B cell (primary cell): ENCODE data around the gene SNX17. TPM values are rescaled to one million over a fixed set of nuclear protein-coding genes. Genes with fewer than 3 reads are reported as not detected.

ENCODE experiments used
- ATAC-seq: fragments of 200-7000 bp; cut with Tn5 transposase; one replicate; pipeline ENCODE4 v1.10.0; 2021; ENCODE audit warnings: low read depth, mild to moderate bottlenecking, moderate number of reproducible peaks, moderate library complexity
- CTCF ChIA-PET: fragments of 350-600 bp; sonication (Branson Sonifier 250); formaldehyde crosslinking; loops from one replicate; lab custom pipeline; 2021; ENCODE audit warnings: antibody characterized with exemption, inconsistent platforms; lab: Charles Lee
- POLR2A ChIA-PET: fragments of 350-600 bp; sonication (Branson Sonifier 250); formaldehyde crosslinking; loops from one replicate; lab custom pipeline; 2021; ENCODE audit warnings: antibody characterized with exemption; lab: Charles Lee
- DNase-seq: peaks from one replicate; pipeline ENCODE4 v3.0.0; 2013
- H2AFZ ChIP-seq: 2 replicates; pipeline ENCODE4 v1.6.1; 2012; ENCODE audit warnings: mild to moderate bottlenecking, low read depth, low read length; ENCODE audit not compliant: insufficient read depth, poor library complexity, severe bottlenecking
- H3K27ac ChIP-seq, 2 donors: 1 replicate in 1 of 2; 2 replicates in 1 of 2; pipeline ENCODE4 v1.5.1; 2012 to 2013; ENCODE audit warnings: low read length in 2 of 2, mild to moderate bottlenecking in 2 of 2, moderate library complexity in 1 of 2
- H3K27me3 ChIP-seq, 4 experiments: fragments of 200-600 bp in 1 of 4; sonication (generic) in 1 of 4; replicated peaks in 1 of 4; 1 replicate in 2 of 4; 2 replicates in 2 of 4; pipeline versions ENCODE4 v1.6.1 to v1.7.0; 2013 to 2016; ENCODE audit warnings: low read length in 3 of 4, mild to moderate bottlenecking in 2 of 4, mixed read lengths in 1 of 4, moderate library complexity in 1 of 4; ENCODE audit not compliant: insufficient read depth in 4 of 4, control insufficient read depth in 3 of 4; ENCODE audit errors: control extremely low read depth in 1 of 4
- H3K36me3 ChIP-seq, 2 experiments: replicated peaks in 1 of 2; 1 replicate in 1 of 2; 2 replicates in 1 of 2; pipeline versions ENCODE4 v1.6.1 to v1.7.1; 2013; ENCODE audit warnings: low read length in 1 of 2; ENCODE audit not compliant: insufficient read depth in 2 of 2, control insufficient read depth in 1 of 2; ENCODE audit errors: control extremely low read depth in 1 of 2, extremely low read depth in 1 of 2
- H3K4me1 ChIP-seq, 2 donors: fragments of 200-600 bp in 1 of 2; sonication (generic) in 1 of 2; 1 replicate in 1 of 2; 2 replicates in 1 of 2; pipeline versions ENCODE4 v1.5.1 to v1.6.1; 2013 to 2017; ENCODE audit warnings: low read length in 2 of 2; ENCODE audit not compliant: control insufficient read depth in 2 of 2, insufficient read depth in 2 of 2
- H3K4me2 ChIP-seq: replicated peaks from 2 replicates; pipeline ENCODE3; 2012; ENCODE audit warnings: mild to moderate bottlenecking, low read depth, low read length; ENCODE audit not compliant: poor library complexity, severe bottlenecking
- H3K4me3 ChIP-seq, 5 experiments: fragments of 200-600 bp in 1 of 5; sonication (generic) in 1 of 5; 1 replicate in 3 of 5; 2 replicates in 2 of 5; pipeline versions ENCODE4 v1.5.1 to v1.7.0; 2011 to 2016; ENCODE audit warnings: low read length in 4 of 5, mild to moderate bottlenecking in 4 of 5, low read depth in 2 of 5, control low read depth in 1 of 5, moderate library complexity in 1 of 5; ENCODE audit not compliant: insufficient read depth in 1 of 5; ENCODE audit errors: control extremely low read depth in 1 of 5, extremely low read depth in 1 of 5
- H3K79me2 ChIP-seq: fragments of 200-600 bp; sonication (generic); one replicate; pipeline ENCODE4 v1.6.0; 2016; ENCODE audit warnings: low read length; ENCODE audit not compliant: control insufficient read depth, insufficient read depth
- H3K9ac ChIP-seq: fragments of 200-600 bp; sonication (generic); 2 replicates; pipeline ENCODE4 v1.6.1; 2017; ENCODE audit warnings: mild to moderate bottlenecking, low read length, moderate library complexity
- H3K9me3 ChIP-seq, 3 donors: one replicate each; pipeline versions ENCODE4 v1.6.1 to v1.7.1; 2013; ENCODE audit warnings: low read length in 2 of 3; ENCODE audit not compliant: control insufficient read depth in 2 of 3, insufficient read depth in 1 of 3; ENCODE audit errors: control extremely low read depth in 1 of 3
- H4K20me1 ChIP-seq: 2 replicates; pipeline ENCODE4 v1.6.0; 2012; ENCODE audit warnings: mild to moderate bottlenecking, low read length; ENCODE audit not compliant: insufficient read depth, control insufficient read depth, poor library complexity, severe bottlenecking
- H3K27ac Mint-ChIP-seq: one replicate; pipeline ENCODE4 v1.8.0; 2021; ENCODE audit warnings: mixed read lengths
- H3K27me3 Mint-ChIP-seq: one replicate; pipeline ENCODE4 v1.8.0; 2021; ENCODE audit warnings: mixed read lengths
- H3K4me1 Mint-ChIP-seq: one replicate; pipeline ENCODE4 v1.8.0; 2021; ENCODE audit warnings: mixed read lengths
- H3K4me3 Mint-ChIP-seq: one replicate; pipeline ENCODE4 v1.8.0; 2021; ENCODE audit warnings: mixed read lengths
- H3K9me3 Mint-ChIP-seq: one replicate; pipeline ENCODE4 v1.8.0; 2022; ENCODE audit warnings: mixed read lengths; ENCODE audit not compliant: insufficient read depth
- CTCF ChIP-seq: fragments of 200-600 bp; IDR thresholded peaks from one replicate; pipeline ENCODE4 v1.8.0; 2022; ENCODE audit warnings: antibody characterized with exemption, mild to moderate bottlenecking
- EZH2 ChIP-seq: IDR thresholded peaks from 2 replicates; pipeline ENCODE4 v1.6.1; 2012; ENCODE audit warnings: borderline replicate concordance, low read depth, mild to moderate bottlenecking, moderate library complexity, low read length; ENCODE audit not compliant: insufficient read depth, poor library complexity, severe bottlenecking
- WGBS: methylation state at CpG from one replicate; pipeline ENCODE4 v1.1.5; 2013; ENCODE audit warnings: missing lambda C conversion rate; ENCODE audit not compliant: insufficient coverage; 5-methylcytosine and 5-hydroxymethylcytosine counted together
- intact Hi-C: fragments of 100-400 bp; cut with micrococcal nuclease; formaldehyde crosslinking; loops from one replicate; pipeline ENCODE4 v1.10.0; 2022
- polyA plus RNA-seq: library from polyadenylated mRNA; depleted of rRNA; stranded (reverse); fragments of >200 nt; gene quantifications from 2 replicates; pipeline ENCODE4 v1.2.3, GENCODE V29; 2012
- total RNA-seq, 2 donors: library from RNA; stranded (reverse); fragments of 120-200 nt in 1 of 2; gene quantifications; 1 replicate in 1 of 2; 2 replicates in 1 of 2; pipeline versions ENCODE4 v1.2.3 to v1.2.4, GENCODE V29; 2013 to 2022

SNX17 gene
- total and polyA plus RNA-seq, 2 donors (not counting 1 experiment from before 2014, with no cell fraction given), result 103 to 158 TPM

DNA sequence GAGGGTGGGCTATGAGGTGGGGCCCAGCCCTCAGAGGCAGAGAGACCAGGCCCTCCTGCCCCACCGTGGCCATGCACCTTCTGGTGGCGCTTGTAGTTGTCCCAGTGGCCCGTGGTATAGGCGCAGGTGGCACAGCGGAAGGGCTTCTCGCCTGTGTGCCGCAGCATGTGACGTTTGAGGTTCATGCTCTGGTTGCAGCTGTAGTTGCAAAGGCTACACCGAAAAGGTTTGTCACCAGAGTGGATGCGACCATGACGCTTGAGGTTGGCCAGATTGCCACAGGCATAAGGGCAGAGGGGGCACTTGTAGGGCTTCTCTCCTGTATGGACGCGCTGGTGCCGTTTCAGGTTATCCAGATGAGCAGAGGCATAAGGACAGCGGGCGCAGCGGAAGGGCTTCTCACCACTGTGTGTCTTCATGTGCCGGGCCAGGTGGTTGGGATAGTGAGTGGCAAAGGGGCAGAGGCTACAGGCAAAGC lies 7.2 kb downstream of the SNX17 start:
- no peak overlapping the region for H3K4me2 ChIP-seq
- no peak overlapping the region for H2AFZ ChIP-seq
- ChIA-PET CTCF (interaction anchor here (0.9 kb wide), 1 partner anchor 74 kb away, joined by 3 read pairs; no protein-coding TSS in a partner anchor), POLR2A (no interaction called here)
- no peak overlapping the region for H3K27ac ChIP-seq
- Mint-ChIP-seq H3K27me3 (no peaks in the 10 kb centered on the region), H3K9me3 (no peaks in the 10 kb centered on the region), H3K4me3 (no peak overlapping the region), H3K4me1 (peaks cover 36% of the 10 kb centered on the region), H3K27ac (peak overlapping the region; percentile 63)
- ATAC-seq (no peak), DNase-seq (no peak)
- H3K79me2 ChIP-seq, result peaks cover 77% of the 10 kb centered on the region
- H3K4me3 ChIP-seq, result no peak overlapping the region
- intact Hi-C loops, result no loop called here
- 92% methylated on average over 18 of the region's 18 CpGs for WGBS
- peaks cover 20 to 25% of the 10 kb centered on the region in 2 donors for H3K4me1 ChIP-seq
- H3K9me3 ChIP-seq, result no peaks in the 10 kb centered on the region
- H3K36me3 ChIP-seq, result peaks cover 5 to 64% of the 10 kb centered on the region in 2 experiments
- no peaks in the 10 kb centered on the region for H3K27me3 ChIP-seq
- H3K9ac ChIP-seq, result no peak overlapping the region
- TF ChIP-seq CTCF, result no peak
- TF ChIP-seq EZH2, result no peak
- H4K20me1 ChIP-seq, result peaks cover 49% of the 10 kb centered on the region

GRCh38 chr2:27378096-27378808 lies 7.8 kb downstream of the SNX17 start:
- 95% methylated on average over 26 of the region's 29 CpGs for WGBS
- no peaks in the 10 kb centered on the region for H3K9me3 Mint-ChIP-seq
- intact Hi-C loops, result no loop called here

More at GRCh38 chr2:27378096-27378808, 7.8 kb downstream of the SNX17 start:
- ChIA-PET CTCF (interaction anchor here (0.9 kb wide), 1 partner anchor 75 kb away, joined by 3 read pairs; no protein-coding TSS in a partner anchor), POLR2A (interaction anchor here (0.5 kb wide), 1 partner anchor 11 kb away, joined by 3 read pairs; no protein-coding TSS in a partner anchor)
- H3K27me3 ChIP-seq, result no peaks in the 10 kb centered on the region
- H3K9ac ChIP-seq, result no peak overlapping the region
- Mint-ChIP-seq H3K4me3 (no peak overlapping the region), H3K27me3 (no peaks in the 10 kb centered on the region), H3K4me1 (peaks cover 32% of the 10 kb centered on the region), H3K27ac (no peak overlapping the region)
- no peak for ATAC-seq
- H3K36me3 ChIP-seq, result peaks cover 5 to 60% of the 10 kb centered on the region in 2 experiments
- peaks cover 71% of the 10 kb centered on the region for H3K79me2 ChIP-seq
- peaks cover 49% of the 10 kb centered on the region for H4K20me1 ChIP-seq
- no peak overlapping the region for H2AFZ ChIP-seq
- H3K9me3 ChIP-seq, result no peaks in the 10 kb centered on the region
- no peak overlapping the region for H3K27ac ChIP-seq
- DNase-seq, result no peak
- H3K4me3 ChIP-seq, result no peak overlapping the region
- H3K4me2 ChIP-seq, result no peak overlapping the region
- TF ChIP-seq CTCF (no peak), EZH2 (no peak)
- H3K4me1 ChIP-seq, result peaks cover 16 to 20% of the 10 kb centered on the region in 2 donors
